Nephron (organoid): ENCODE results near the gene THSD4.

Experiments
- H3K27ac Mint-ChIP-seq, 3 experiments: 2 replicates each; pipeline ENCODE4 v1.8.0; 2020; ENCODE audit warnings: mixed read lengths in 3 of 3, mild to moderate bottlenecking in 2 of 3, moderate library complexity in 1 of 3
- H3K27me3 Mint-ChIP-seq: 2 replicates; pipeline ENCODE4 v1.8.0; 2021; ENCODE audit warnings: low read depth, mild to moderate bottlenecking, moderate library complexity, mixed read lengths
- H3K36me3 Mint-ChIP-seq: 2 replicates; pipeline ENCODE4 v1.8.0; 2020; ENCODE audit warnings: low read depth, mixed read lengths
- H3K4me1 Mint-ChIP-seq: 2 replicates; pipeline ENCODE4 v1.8.0; 2020; ENCODE audit warnings: mixed read lengths
- H3K4me3 Mint-ChIP-seq, 3 experiments: 2 replicates each; pipeline ENCODE4 v1.8.0; 2020; ENCODE audit warnings: mild to moderate bottlenecking in 3 of 3, mixed read lengths in 3 of 3, moderate library complexity in 2 of 3
- H3K9me3 Mint-ChIP-seq: 2 replicates; pipeline ENCODE4 v1.8.0; 2020; ENCODE audit warnings: mixed read lengths
- CTCF ChIP-seq, 3 experiments: fragments of 200-600 bp; sonication (generic); IDR thresholded peaks; one replicate each; pipeline ENCODE4 v1.5.0; 2021; ENCODE audit warnings: antibody characterized with exemption in 3 of 3; ENCODE audit not compliant: unreplicated experiment in 3 of 3

THSD4 gene

GRCh38 chr15:71226536-71227455, 111.5 kb downstream of the THSD4 start:
- H3K4me3 Mint-ChIP-seq: peak overlapping the region in 1 of 3 experiments; percentile 9
- H3K36me3 Mint-ChIP-seq: no peaks in the 10 kb centered on the region
- H3K9me3 Mint-ChIP-seq: no peaks in the 10 kb centered on the region
- H3K27ac Mint-ChIP-seq: peak overlapping the region; percentile 65 to 88 (median 66)
- TF ChIP-seq CTCF (IDR thresholded peaks at IDR 0.05; ENCODE audit: unreplicated experiment in 3 of 3): peak in 1 of 3 experiments; percentile 16
- H3K4me1 Mint-ChIP-seq: peaks cover 66% of the 10 kb centered on the region
- peaks cover 15% of the 10 kb centered on the region for H3K27me3 Mint-ChIP-seq

- peak overlapping the region in 1 of 3 experiments; percentile 17 for H3K4me3 Mint-ChIP-seq
- TF ChIP-seq CTCF (IDR thresholded peaks at IDR 0.05; ENCODE audit: unreplicated experiment in 3 of 3): no peak
- no peaks in the 10 kb centered on the region for H3K9me3 Mint-ChIP-seq
- H3K4me1 Mint-ChIP-seq: peaks cover 74% of the 10 kb centered on the region
- peaks cover 23% of the 10 kb centered on the region for H3K27me3 Mint-ChIP-seq
- no peaks in the 10 kb centered on the region for H3K36me3 Mint-ChIP-seq
- peak overlapping the region; percentile 56 to 88 (median 71) for H3K27ac Mint-ChIP-seq
Measured at GRCh38 chr15:71228403-71228802, 113.1 kb downstream of the THSD4 start.

GRCh38 chr15:71230303-71230702, 115.0 kb downstream of the THSD4 start:
- Mint-ChIP-seq H3K4me1 (peaks cover 87% of the 10 kb centered on the region), H3K27me3 (peaks cover 24% of the 10 kb centered on the region), H3K9me3 (no peaks in the 10 kb centered on the region), H3K27ac (no peak overlapping the region), H3K36me3 (no peaks in the 10 kb centered on the region), H3K4me3 (no peak overlapping the region)
- TF ChIP-seq CTCF (IDR thresholded peaks at IDR 0.05; ENCODE audit: unreplicated experiment in 3 of 3): no peak

- Mint-ChIP-seq H3K27me3 (peaks cover 24% of the 10 kb centered on the region), H3K27ac (peak overlapping the region; percentile 25 to 77 (median 67)), H3K4me3 (peak overlapping the region in 2 of 3 experiments; percentile 10 to 13), H3K4me1 (peaks cover 79% of the 10 kb centered on the region), H3K36me3 (no peaks in the 10 kb centered on the region), H3K9me3 (no peaks in the 10 kb centered on the region)
- TF ChIP-seq CTCF (IDR thresholded peaks at IDR 0.05; ENCODE audit: unreplicated experiment in 3 of 3): no peak
Measured at GRCh38 chr15:71231758-71232157, 116.5 kb downstream of the THSD4 start.

- Mint-ChIP-seq H3K9me3 (no peaks in the 10 kb centered on the region), H3K4me3 (no peak overlapping the region), H3K27me3 (peaks cover 25% of the 10 kb centered on the region), H3K27ac (peak overlapping the region in 1 of 3 experiments; percentile 25), H3K36me3 (no peaks in the 10 kb centered on the region), H3K4me1 (peaks cover 76% of the 10 kb centered on the region)
- no peak for TF ChIP-seq CTCF (IDR thresholded peaks at IDR 0.05; ENCODE audit: unreplicated experiment in 3 of 3)
Measured at GRCh38 chr15:71232411-71232810, 117.1 kb downstream of the THSD4 start.
